Stimulated activated CD8-positive, alpha-beta memory T cell treated with anti-CD3 and anti-CD28 coated beads, Interleukin-7, amount 100 ng/mL, for 24 hours (primary cell): ENCODE data around the gene STK35.

Source experiments
- DNase-seq: peaks from one replicate; pipeline ENCODE4 v3.0.0-alpha.2; 2020; ENCODE audit warnings: low read depth

The STK35 gene

GRCh38 chr20:2101057-2101864 lies at the start of gene STK35:
Gene STK35 (plus strand): TSS chr20:2101827. CDS start chr20:2101882, 55 bp downstream.
- DNase-seq, result peak; percentile 48

- no peak for DNase-seq
Measured at GRCh38 chr20:2051946-2052345, 49.7 kb upstream of the STK35 start.

GRCh38 chr20:2052741-2053140 lies 48.9 kb upstream of the STK35 start:
- DNase-seq, result no peak

GRCh38 chr20:2053615-2054014 lies 48.0 kb upstream of the STK35 start:
- no peak for DNase-seq

- no peak for DNase-seq
Measured at GRCh38 chr20:2054911-2055310, 46.7 kb upstream of the STK35 start.

- DNase-seq, result no peak
Measured at GRCh38 chr20:2059411-2059810, 42.2 kb upstream of the STK35 start.

DNA sequence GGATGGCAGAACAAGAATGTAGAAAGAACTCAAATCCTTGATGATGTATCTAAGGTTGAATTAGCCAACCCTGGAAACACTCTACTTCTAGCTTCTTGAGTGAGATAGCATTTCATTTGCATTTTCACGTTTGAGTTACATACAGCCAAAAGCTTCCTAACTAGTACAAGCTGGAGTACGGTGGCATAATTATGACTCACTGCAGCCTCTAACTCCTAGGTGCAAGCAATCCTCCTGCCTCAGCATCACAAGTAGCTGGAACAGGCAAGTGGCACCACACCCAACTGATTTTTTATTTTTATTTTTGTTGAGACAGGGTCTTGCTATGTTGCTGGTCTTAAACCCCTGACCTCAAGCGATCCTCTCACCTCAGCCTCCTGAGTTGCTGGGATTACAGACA lies 36.5 kb upstream of the STK35 start:
- no peak for DNase-seq

- no peak for DNase-seq
Measured at GRCh38 chr20:2066461-2067122, 35.0 kb upstream of the STK35 start.

DNA sequence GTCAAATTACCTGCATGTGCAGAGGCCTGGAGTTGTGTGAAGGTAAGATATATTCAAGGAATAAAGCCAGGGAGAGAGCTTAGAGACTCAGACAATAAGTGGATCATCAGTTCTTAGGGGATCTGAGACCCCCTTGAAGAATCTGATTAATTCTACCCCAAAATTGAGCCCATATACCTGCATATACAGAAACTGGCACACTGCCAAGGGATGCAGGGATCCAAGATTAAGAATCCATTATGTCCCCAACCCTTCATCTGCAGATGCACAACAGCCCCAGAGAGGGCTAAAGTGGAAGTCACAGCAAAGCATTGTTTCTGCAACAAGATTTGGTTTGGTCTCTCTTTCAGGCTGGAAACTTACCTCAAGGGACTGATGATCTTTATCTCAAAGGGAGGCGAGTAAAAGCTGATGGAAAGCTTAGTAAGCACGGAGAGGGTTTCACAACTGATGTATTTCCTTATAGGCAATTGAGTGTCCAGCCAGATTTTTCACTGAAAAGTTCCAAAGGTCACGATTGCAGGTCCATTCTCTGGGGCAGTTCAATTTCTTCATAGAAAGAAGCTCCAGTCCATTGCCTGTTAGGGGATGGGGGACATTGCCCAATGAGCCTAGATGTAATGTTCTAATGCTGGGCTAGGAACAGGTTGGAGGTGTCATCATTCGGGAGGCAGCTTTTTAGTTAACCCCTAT lies 20.9 kb upstream of the STK35 start:
- DNase-seq, result no peak

- DNase-seq, result no peak
Measured at GRCh38 chr20:2084703-2085102, 16.9 kb upstream of the STK35 start.

- no peak for DNase-seq
Measured at GRCh38 chr20:2086177-2086979, 15.2 kb upstream of the STK35 start.

- DNase-seq, result no peak
Measured at GRCh38 chr20:2086980-2087377, 14.6 kb upstream of the STK35 start.

GRCh38 chr20:2088891-2089290 lies 12.7 kb upstream of the STK35 start:
- DNase-seq, result no peak

GRCh38 chr20:2089447-2089846 lies 12.2 kb upstream of the STK35 start:
- DNase-seq, result no peak

GRCh38 chr20:2093159-2093781 lies 8.4 kb upstream of the STK35 start:
- DNase-seq, result no peak

DNA sequence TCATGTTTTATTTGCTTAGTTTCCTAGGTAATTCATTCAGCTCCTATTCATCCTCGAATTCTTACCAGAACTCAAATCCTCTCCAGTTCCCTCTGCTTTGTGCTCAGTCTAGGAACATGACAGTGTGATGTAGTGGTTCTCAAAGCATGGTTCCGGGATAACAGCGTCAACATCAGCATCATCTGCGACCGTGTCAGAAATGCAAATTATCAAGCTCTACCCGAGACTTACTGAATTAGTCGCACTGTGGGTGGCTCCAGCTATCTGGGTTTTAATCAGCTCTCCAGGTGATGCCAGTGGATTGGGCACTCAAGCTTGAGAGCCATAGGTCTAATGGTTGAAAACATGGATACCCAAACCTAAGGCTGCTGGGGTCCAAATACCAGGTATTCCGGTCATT lies 7.7 kb upstream of the STK35 start:
- DNase-seq, result no peak

DNA sequence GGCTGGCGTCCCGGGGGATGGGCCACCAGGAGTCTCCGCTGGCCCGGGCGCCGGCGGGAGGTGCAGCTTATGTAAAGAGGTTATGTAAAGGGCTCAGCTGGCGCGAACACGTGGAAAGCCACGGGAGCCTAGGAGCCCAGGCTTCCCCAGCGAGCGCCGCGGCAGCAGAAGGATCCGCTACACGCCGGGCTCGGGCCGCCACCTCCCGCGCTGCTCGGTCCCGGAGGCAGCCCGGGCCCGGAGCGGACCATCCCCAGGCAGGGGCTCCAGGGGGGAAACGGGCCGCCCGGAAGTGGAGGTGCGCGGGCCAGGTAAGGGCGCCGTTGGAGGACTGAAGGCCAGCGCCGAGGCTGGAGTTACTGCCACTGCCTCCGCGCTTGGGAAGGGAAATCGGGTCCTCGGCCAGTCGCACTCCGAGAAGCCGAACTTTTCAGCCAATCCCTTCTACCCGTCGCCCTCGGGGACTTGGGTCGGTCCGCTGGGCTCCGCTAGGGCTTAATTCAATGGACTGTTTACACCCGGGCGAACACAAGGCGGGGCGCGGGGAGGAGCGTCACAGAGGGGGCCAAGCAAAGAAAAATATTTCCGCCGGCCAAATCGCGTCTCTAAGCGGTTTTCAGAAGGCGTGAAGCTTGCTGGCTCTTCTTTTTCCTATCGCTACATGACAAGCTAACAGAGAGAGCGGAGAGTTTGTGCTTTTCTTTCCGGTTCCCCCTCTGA lies 398 bp downstream of the STK35 start:
- peak; percentile 80 for DNase-seq

DNA sequence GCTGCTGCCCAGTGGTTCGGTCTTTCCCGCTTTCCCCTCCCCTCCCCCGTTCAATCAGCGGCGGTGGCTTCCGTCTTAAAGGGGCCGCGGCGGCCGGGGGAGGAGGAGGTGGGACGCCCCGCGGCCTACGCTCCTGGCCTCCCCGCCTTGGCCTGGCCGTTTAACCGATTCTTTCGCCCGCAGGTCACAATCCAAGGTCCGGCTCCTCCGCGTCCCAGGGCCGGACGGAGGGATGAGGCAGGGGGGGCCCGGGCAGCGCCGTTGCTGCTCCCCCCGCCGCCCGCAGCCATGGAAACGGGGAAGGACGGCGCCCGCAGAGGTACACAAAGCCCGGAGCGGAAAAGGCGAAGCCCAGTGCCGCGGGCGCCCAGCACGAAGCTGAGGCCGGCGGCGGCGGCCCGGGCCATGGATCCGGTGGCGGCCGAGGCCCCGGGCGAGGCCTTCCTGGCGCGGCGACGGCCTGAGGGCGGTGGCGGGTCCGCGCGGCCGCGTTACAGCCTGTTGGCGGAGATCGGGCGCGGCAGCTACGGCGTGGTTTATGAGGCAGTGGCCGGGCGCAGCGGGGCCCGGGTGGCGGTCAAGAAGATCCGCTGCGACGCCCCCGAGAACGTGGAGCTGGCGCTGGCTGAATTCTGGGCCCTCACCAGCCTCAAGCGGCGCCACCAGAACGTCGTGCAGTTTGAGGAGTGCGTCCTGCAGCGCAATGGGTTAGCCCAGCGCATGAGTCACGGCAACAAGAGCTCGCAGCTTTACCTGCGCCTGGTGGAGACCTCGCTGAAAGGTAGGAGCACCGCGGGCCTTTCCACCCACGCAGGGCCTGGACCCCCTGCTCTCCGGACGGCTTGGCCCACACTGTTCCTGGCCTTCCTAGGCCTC lies 1.2 kb downstream of the STK35 start:
- DNase-seq, result peak; percentile 65

DNA sequence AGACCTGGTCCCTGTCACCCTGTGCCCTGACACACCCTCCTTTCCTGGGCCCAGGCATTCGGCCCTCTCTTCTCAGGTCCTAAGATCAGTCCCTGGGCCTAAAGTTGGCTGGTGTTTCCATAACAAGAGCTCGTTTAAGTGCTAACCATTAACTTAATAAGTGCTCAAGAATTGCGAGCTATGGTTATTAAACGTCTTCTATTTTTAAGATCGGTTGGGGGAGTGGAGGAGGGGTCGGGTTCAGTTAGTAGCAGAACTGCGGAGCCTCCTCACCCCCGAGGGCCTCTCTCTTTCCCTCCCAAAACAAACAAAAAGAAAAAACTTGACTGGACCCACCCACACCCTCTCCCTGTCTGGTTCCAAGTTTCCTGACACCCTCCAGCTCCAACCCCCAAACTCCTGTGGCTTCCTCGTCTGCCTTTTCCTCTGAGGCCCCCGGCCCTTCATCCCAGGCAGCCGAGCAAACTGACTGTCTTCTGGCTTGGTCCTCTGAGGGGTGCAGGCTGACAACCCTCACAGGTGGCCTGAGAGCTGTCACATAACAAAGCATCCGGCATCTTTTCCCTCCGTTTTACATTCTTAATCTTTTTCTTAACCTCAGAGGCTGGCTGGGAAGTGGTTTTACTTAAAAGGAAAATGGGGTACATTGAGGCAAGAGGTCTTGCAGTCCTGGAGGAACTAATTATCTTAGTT lies 2.0 kb downstream of the STK35 start:
- DNase-seq, result no peak
